Natural killer cell treated with Interleukin-12 subunit alpha and Interleukin-12 subunit beta and Interleukin-15 and Interleukin-18, amount 100 ng/mL, for 72 hours (primary cell): ENCODE measurements around the gene STK35. TPM values are rescaled to one million over a fixed set of nuclear protein-coding genes. Genes with fewer than 3 reads are reported as not detected.
A peak's percentile ranks its signal among the peaks of the same experiment; 100 is the strongest.
"Not testable (repeated sequence)": the region's sequence is repeated elsewhere in the genome, so short reads cannot be mapped to it uniquely, and the experiment has no call there.

Experiments
- ATAC-seq, 2 donors: fragments of 150-1000 bp; cut with Tn5 transposase in 1 of 2; sonication (Bioruptor Pico), chemical (Tn5 transposase) in 1 of 2; 2 replicates each; pipeline ENCODE4 v1.10.0; 2021
- DNase-seq: peaks from one replicate; pipeline ENCODE4 v3.0.0; 2022; ENCODE audit warnings: low spot score
- H3K27ac Mint-ChIP-seq, 2 donors: 1 replicate in 1 of 2; 2 replicates in 1 of 2; pipeline ENCODE4 v1.8.0; 2022; ENCODE audit warnings: mixed read lengths in 2 of 2, mild to moderate bottlenecking in 1 of 2, moderate library complexity in 1 of 2
- H3K27me3 Mint-ChIP-seq, 2 donors: 1 replicate in 1 of 2; 2 replicates in 1 of 2; pipeline ENCODE4 v1.8.0; 2022; ENCODE audit warnings: mixed read lengths in 2 of 2
- H3K36me3 Mint-ChIP-seq: one replicate; pipeline ENCODE4 v1.8.0; 2022; ENCODE audit warnings: mixed read lengths
- H3K4me1 Mint-ChIP-seq, 2 donors: 1 replicate in 1 of 2; 2 replicates in 1 of 2; pipeline ENCODE4 v1.8.0; 2022; ENCODE audit warnings: low read depth in 2 of 2, mixed read lengths in 2 of 2, mild to moderate bottlenecking in 1 of 2
- H3K4me3 Mint-ChIP-seq: one replicate; pipeline ENCODE4 v1.8.0; 2022; ENCODE audit warnings: mixed read lengths
- H3K9me3 Mint-ChIP-seq: 2 replicates; pipeline ENCODE4 v1.8.0; 2022; ENCODE audit warnings: mixed read lengths
- total RNA-seq, 2 donors: library from RNA; stranded (reverse); gene quantifications; one replicate each; pipeline ENCODE4 v1.2.3, GENCODE V29; 2022

STK35 gene
- total RNA-seq, 2 donors from 2014 or later, result 21.4 to 30.5 TPM

DNA sequence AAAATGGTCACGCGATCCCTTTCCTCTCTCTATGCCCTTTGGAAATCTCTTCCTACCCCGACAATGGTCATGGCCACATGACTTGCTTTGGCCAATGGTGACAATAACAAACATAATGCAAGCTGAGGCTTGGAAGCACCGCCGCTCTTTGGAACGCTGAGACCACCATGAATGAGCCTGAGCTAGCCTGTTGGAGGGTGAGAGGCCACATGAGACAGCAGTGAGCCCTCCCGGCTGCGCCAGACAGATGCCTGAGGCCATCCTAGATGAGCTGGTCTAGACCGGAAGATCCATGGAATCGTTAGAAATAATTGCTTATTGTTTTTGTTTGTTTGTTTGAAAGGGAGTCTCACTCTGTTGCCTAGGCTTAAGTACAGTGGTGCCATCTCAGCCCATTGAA, 64.2 kb downstream of the STK35 start:
- Mint-ChIP-seq H3K27me3 (peaks cover 0 to 4% of the 10 kb centered on the region in 2 donors), H3K36me3 (no peaks in the 10 kb centered on the region), H3K4me1 (no peaks in the 10 kb centered on the region), H3K4me3 (no peak overlapping the region), H3K27ac (no peak overlapping the region), H3K9me3 (no peaks in the 10 kb centered on the region)
- ATAC-seq (no peak), DNase-seq (no peak)

- ATAC-seq (no peak), DNase-seq (no peak)
- no peaks in the 10 kb centered on the region for H3K36me3 Mint-ChIP-seq
- no peaks in the 10 kb centered on the region for H3K9me3 Mint-ChIP-seq
- H3K27ac Mint-ChIP-seq, result no peak overlapping the region
- H3K4me3 Mint-ChIP-seq, result no peak overlapping the region
- H3K4me1 Mint-ChIP-seq, result no peaks in the 10 kb centered on the region
- H3K27me3 Mint-ChIP-seq, result peaks cover 0 to 14% of the 10 kb centered on the region in 2 donors
Observed at GRCh38 chr20:2167112-2167511, 65.5 kb downstream of the STK35 start.

GRCh38 chr20:2168946-2169345, 67.3 kb downstream of the STK35 start:
- no peaks in the 10 kb centered on the region for H3K36me3 Mint-ChIP-seq
- ATAC-seq (no peak), DNase-seq (no peak)
- no peak overlapping the region for H3K4me3 Mint-ChIP-seq
- H3K9me3 Mint-ChIP-seq, result no peaks in the 10 kb centered on the region
- H3K27ac Mint-ChIP-seq, result no peak overlapping the region
- peaks cover 3 to 21% of the 10 kb centered on the region in 2 donors for H3K27me3 Mint-ChIP-seq
- H3K4me1 Mint-ChIP-seq, result peaks cover 3 to 5% of the 10 kb centered on the region in 2 donors

GRCh38 chr20:2169456-2170088, 67.9 kb downstream of the STK35 start:
- ATAC-seq (no peak), DNase-seq (no peak)
- Mint-ChIP-seq H3K9me3 (no peaks in the 10 kb centered on the region), H3K4me1 (peaks cover 3 to 5% of the 10 kb centered on the region in 2 donors), H3K27me3 (peaks cover 6 to 21% of the 10 kb centered on the region in 2 donors), H3K4me3 (no peak overlapping the region), H3K36me3 (no peaks in the 10 kb centered on the region), H3K27ac (no peak overlapping the region)

- DNase-seq (no peak), ATAC-seq (no peak)
- no peak overlapping the region for H3K27ac Mint-ChIP-seq
- H3K9me3 Mint-ChIP-seq, result no peaks in the 10 kb centered on the region
- no peaks in the 10 kb centered on the region for H3K36me3 Mint-ChIP-seq
- H3K27me3 Mint-ChIP-seq, result peaks cover 6 to 21% of the 10 kb centered on the region in 2 donors
- H3K4me3 Mint-ChIP-seq, result no peak overlapping the region
- H3K4me1 Mint-ChIP-seq, result peaks cover 3 to 5% of the 10 kb centered on the region in 2 donors
Observed at GRCh38 chr20:2170404-2170803, 68.8 kb downstream of the STK35 start.

DNA sequence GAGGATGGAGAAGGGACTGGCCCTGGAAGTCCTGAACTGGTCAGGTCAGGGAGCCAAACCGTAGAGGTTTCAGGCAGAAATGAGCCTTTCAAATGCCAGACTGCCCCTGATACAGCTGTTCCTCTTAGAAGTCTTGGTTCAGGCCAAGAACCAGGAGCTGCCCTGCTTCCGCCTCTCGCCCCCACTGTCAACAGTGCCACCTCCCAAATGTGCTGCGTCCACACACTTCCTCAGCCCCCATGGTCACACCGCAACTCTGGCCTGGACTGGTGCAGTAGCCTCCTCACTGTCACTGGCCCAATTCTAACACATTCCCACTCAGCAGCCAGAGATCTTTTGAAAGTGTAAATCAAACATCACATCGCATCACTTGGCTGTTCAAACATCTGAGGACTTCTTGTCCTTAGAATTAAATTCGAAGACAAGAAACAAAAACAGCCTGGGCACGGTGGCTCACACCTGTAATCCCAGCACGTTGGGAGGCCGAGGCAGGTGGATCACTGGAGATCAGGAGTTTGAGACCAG, 69.7 kb downstream of the STK35 start:
- no peak overlapping the region for H3K4me3 Mint-ChIP-seq
- DNase-seq, result no peak

DNA sequence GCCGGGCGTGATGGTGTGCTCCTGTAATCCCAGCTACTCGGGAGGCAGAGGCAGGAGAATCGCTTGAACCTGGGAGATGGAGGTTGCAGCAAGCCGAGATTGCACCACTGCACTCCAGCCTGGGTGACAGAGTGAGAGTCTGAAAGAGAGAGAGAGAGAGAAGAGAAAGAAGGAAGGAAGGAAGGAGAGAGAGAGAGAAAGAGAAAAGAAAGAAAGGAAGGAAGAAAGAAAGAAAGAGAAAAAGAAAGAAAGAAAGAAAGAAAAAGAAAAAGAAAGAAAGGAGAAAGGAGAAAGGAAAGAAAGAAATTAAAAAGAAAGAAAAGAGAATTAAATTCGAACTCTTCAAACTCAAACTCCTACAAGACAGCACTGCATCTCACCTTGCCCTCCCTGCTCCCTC, 70.2 kb downstream of the STK35 start:
- not testable (repeated sequence) for H3K4me3 Mint-ChIP-seq, H3K9me3 Mint-ChIP-seq, ATAC-seq, H3K36me3 Mint-ChIP-seq, DNase-seq, H3K4me1 Mint-ChIP-seq, H3K27ac Mint-ChIP-seq
- H3K27me3 Mint-ChIP-seq, result peaks cover 8 to 21% of the 10 kb centered on the region in 2 donors

More for the DNA sequence above, 69.7 kb downstream of the STK35 start:
- H3K27me3 Mint-ChIP-seq, result peaks cover 8 to 21% of the 10 kb centered on the region in 2 donors
- peaks cover 3 to 5% of the 10 kb centered on the region in 2 donors for H3K4me1 Mint-ChIP-seq
- no peak overlapping the region for H3K27ac Mint-ChIP-seq
- H3K36me3 Mint-ChIP-seq, result no peaks in the 10 kb centered on the region
- no peaks in the 10 kb centered on the region for H3K9me3 Mint-ChIP-seq
- no peak for ATAC-seq

GRCh38 chr20:2172305-2173175, 70.9 kb downstream of the STK35 start:
- Mint-ChIP-seq H3K27ac (no peak overlapping the region), H3K4me1 (peaks cover 3 to 5% of the 10 kb centered on the region in 2 donors), H3K4me3 (no peak overlapping the region), H3K9me3 (no peaks in the 10 kb centered on the region), H3K27me3 (peaks cover 11 to 21% of the 10 kb centered on the region in 2 donors), H3K36me3 (no peaks in the 10 kb centered on the region)
- ATAC-seq (peak; percentile 64 to 72), DNase-seq (peak; percentile 69)

DNA sequence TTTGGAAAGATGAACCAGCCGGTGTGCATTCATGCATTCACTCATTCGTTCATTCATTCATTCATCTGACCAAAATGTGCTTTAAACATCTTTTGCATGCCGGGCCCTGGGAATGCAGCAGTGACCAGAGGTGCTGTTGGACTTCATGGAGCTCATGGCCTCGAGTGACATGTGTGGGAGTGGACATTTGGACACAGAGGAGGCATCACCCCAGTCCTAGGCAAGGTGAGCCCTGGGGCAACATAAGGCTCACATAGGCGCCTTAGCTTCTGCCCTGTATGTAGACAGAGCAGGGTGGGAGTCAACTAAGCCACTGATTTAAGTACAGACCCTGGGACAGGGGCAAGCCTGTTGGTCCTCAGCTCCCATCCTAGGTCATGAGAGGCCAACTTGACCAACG, 71.6 kb downstream of the STK35 start:
- Mint-ChIP-seq H3K36me3 (no peaks in the 10 kb centered on the region), H3K27ac (no peak overlapping the region), H3K9me3 (no peaks in the 10 kb centered on the region), H3K4me3 (no peak overlapping the region), H3K27me3 (peaks cover 12 to 21% of the 10 kb centered on the region in 2 donors), H3K4me1 (peaks cover 3 to 5% of the 10 kb centered on the region in 2 donors)
- DNase-seq (no peak), ATAC-seq (no peak)

DNA sequence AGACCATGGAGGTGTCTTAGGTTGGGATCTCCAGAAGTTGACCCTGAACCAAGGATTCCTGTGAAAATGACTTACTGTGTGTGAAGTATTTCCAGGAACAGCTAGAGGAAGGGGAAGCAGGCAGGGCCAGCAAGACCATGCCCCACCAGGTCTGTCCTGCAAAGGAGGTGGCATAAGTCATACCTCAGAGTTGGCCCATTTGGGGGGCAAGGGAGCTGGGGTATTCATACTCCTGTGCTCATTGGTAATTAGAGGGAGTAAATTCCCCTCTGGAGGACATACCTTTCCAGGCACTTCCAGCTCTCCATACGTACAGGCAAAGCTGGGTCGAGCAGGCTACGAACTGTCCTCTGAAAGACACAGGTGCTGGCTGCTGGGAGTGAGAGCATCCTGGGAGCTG, 72.4 kb downstream of the STK35 start:
- Mint-ChIP-seq H3K27me3 (peaks cover 13 to 21% of the 10 kb centered on the region in 2 donors), H3K4me3 (no peak overlapping the region), H3K9me3 (no peaks in the 10 kb centered on the region), H3K27ac (no peak overlapping the region), H3K4me1 (peaks cover 3 to 5% of the 10 kb centered on the region in 2 donors), H3K36me3 (no peaks in the 10 kb centered on the region)
- ATAC-seq, result no peak
- no peak for DNase-seq

DNA sequence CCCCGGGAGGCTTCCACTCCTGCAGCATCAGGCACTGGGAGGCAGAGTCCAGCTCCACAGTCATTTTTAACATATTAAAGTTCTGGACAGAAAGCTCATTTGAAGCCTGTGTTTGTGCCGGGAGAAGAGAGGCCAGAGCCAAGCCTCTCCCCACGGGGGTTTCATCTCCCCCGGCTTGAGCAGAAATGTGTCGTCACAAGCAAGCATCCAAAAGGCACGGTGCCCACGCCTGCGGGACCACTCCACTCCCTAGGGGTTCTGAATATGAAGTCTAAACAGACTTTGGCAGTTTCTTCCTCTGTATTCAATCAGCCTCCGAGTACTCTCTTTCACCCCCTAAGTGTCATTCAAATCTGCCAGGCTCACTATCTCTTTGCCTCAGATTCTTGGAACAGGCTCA, 75.3 kb downstream of the STK35 start:
- Mint-ChIP-seq H3K4me3 (no peak overlapping the region), H3K27me3 (peaks cover 9 to 13% of the 10 kb centered on the region in 2 donors), H3K9me3 (no peaks in the 10 kb centered on the region), H3K36me3 (no peaks in the 10 kb centered on the region), H3K27ac (no peak overlapping the region), H3K4me1 (peaks cover 3 to 5% of the 10 kb centered on the region in 2 donors)
- DNase-seq (no peak), ATAC-seq (no peak)

GRCh38 chr20:2178318-2179232, 76.9 kb downstream of the STK35 start:
- no peaks in the 10 kb centered on the region for H3K4me1 Mint-ChIP-seq

DNA sequence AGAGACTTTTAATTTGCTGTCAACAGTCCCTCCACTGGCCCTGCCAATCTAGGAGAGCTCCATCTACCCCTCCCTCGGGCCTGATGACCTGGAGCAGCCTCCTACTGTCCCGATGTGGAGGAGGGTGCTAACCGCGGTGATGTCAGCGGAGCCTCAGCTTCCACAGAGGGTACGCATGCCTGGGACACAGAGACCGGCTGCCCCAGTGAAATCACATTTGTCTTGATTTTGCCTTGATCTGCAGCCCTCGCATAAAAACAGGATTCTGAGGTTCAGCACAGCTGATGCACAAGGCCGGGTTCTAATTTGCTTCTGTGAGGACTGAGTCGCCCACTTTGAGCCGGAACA, 77.6 kb downstream of the STK35 start:
- no peak for DNase-seq
- no peak overlapping the region for H3K4me3 Mint-ChIP-seq
- no peak for ATAC-seq
- H3K4me1 Mint-ChIP-seq, result no peaks in the 10 kb centered on the region
- H3K27ac Mint-ChIP-seq, result no peak overlapping the region
- no peaks in the 10 kb centered on the region for H3K36me3 Mint-ChIP-seq
- H3K9me3 Mint-ChIP-seq, result no peaks in the 10 kb centered on the region
- H3K27me3 Mint-ChIP-seq, result peaks cover 0 to 10% of the 10 kb centered on the region in 2 donors

More at GRCh38 chr20:2178318-2179232, 76.9 kb downstream of the STK35 start:
- Mint-ChIP-seq H3K27ac (no peak overlapping the region), H3K9me3 (no peaks in the 10 kb centered on the region), H3K27me3 (peaks cover 0 to 10% of the 10 kb centered on the region in 2 donors), H3K4me3 (no peak overlapping the region), H3K36me3 (no peaks in the 10 kb centered on the region)
- ATAC-seq (no peak), DNase-seq (no peak)
